B cell (primary cell): Measurements from ENCODE around the gene KCNG4.

Source experiments
- CTCF ChIP-seq: fragments of 200-600 bp; IDR thresholded peaks from one replicate; pipeline ENCODE4 v1.8.0; 2022; ENCODE audit warnings: antibody characterized with exemption, mild to moderate bottlenecking
- EZH2 ChIP-seq: IDR thresholded peaks from 2 replicates; pipeline ENCODE4 v1.6.1; 2012; ENCODE audit warnings: borderline replicate concordance, low read depth, mild to moderate bottlenecking, moderate library complexity, low read length; ENCODE audit not compliant: insufficient read depth, poor library complexity, severe bottlenecking

DNA sequence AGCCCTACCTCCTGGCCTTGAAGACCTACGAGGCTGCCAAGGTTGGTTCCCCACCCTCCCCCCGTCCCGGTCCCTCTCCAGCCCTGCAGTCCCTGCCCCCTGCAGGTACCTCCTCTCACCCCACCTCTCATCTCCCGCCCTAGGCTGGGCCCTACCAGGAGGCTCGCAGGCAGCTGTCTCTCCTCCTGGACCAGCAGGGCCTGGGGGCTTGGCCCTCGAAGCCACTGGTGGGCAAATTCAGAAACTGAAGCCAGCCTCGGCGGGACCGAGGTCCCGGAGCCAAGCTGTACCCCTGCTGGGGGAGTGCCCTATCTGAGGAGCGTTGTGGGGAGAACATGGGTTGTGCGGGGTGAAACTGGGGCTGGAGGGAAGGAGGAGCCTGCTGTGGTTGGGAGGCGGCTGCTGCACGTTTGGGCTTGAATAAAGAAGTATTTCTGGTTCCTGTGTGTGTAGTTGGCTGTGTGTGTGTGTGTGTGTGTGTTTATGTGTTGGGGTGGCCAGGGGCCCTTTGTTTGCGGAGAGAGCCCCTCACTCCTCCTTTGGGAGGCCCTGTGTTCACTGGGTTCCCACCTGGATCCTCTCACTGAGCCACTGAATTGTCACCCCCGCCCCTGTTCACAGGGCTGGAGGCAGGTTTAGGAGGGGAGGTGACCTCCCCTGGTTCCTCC, 43.0 kb downstream of the KCNG4 start:
- TF ChIP-seq CTCF (no peak), EZH2 (no peak)
